ENCODE measurements around the gene MCF2L.

MCF2L gene

GRCh38 chr13:113075711-113076110, 106.7 kb downstream of the MCF2L start:
- no peak for TF ChIP-seq TAF1 (IDR thresholded peaks at IDR 0.05; ENCODE audit: borderline replicate concordance, insufficient read depth, low read length)
- TF ChIP-seq POLR2AphosphoS5 (IDR thresholded peaks at IDR 0.05; ENCODE audit: low read depth, low read length) = no peak
- TF ChIP-seq FOXP2 (optimal IDR thresholded peaks at IDR 0.05; ENCODE audit: borderline replicate concordance, extremely low read depth, extremely low read length, insufficient read depth) = no peak

GRCh38 chr13:113076681-113077401, 107.8 kb downstream of the MCF2L start:
- no peak for TF ChIP-seq POLR2AphosphoS5 (IDR thresholded peaks at IDR 0.05; ENCODE audit: low read depth, low read length)
- no peak for TF ChIP-seq FOXP2 (optimal IDR thresholded peaks at IDR 0.05; ENCODE audit: borderline replicate concordance, extremely low read depth, extremely low read length, insufficient read depth)
- TF ChIP-seq REST (IDR thresholded peaks at IDR 0.05; ENCODE audit: insufficient read depth in 1 of 2, low read depth in 2 of 2, low read length in 2 of 2) = no peak
- TF ChIP-seq TAF1 (IDR thresholded peaks at IDR 0.05; ENCODE audit: borderline replicate concordance, insufficient read depth, low read length) = no peak
- no peak for TF ChIP-seq SIN3A (IDR thresholded peaks at IDR 0.05; ENCODE audit: borderline replicate concordance, insufficient read depth, low read length)

DNA sequence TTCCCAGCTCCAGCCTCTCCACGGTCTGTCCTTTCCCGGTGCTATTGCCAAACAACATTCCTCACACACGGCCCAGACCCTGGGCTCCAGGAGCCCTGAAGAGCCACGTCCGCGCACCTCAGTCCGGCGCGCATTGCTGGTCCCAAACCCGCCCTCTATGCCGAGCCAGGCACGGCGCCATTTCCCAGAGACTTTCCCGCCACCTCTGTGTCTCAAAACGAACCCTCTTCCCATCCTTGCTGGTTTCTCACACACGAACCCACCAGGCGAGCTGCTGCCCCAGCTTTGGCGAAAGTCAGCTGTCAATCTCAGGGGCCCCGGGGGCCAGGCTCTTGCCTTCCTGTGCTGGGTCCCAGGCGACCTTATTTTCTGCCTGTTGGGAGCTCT, 108.5 kb downstream of the MCF2L start:
- TF ChIP-seq SIN3A (IDR thresholded peaks at IDR 0.05; ENCODE audit: borderline replicate concordance, insufficient read depth, low read length) (no peak), TAF1 (IDR thresholded peaks at IDR 0.05; ENCODE audit: borderline replicate concordance, insufficient read depth, low read length) (no peak), REST (IDR thresholded peaks at IDR 0.05; ENCODE audit: insufficient read depth in 1 of 2, low read depth in 2 of 2, low read length in 2 of 2) (no peak), FOXP2 (optimal IDR thresholded peaks at IDR 0.05; ENCODE audit: borderline replicate concordance, extremely low read depth, extremely low read length, insufficient read depth) (no peak), POLR2AphosphoS5 (IDR thresholded peaks at IDR 0.05; ENCODE audit: low read depth, low read length) (no peak)

DNA sequence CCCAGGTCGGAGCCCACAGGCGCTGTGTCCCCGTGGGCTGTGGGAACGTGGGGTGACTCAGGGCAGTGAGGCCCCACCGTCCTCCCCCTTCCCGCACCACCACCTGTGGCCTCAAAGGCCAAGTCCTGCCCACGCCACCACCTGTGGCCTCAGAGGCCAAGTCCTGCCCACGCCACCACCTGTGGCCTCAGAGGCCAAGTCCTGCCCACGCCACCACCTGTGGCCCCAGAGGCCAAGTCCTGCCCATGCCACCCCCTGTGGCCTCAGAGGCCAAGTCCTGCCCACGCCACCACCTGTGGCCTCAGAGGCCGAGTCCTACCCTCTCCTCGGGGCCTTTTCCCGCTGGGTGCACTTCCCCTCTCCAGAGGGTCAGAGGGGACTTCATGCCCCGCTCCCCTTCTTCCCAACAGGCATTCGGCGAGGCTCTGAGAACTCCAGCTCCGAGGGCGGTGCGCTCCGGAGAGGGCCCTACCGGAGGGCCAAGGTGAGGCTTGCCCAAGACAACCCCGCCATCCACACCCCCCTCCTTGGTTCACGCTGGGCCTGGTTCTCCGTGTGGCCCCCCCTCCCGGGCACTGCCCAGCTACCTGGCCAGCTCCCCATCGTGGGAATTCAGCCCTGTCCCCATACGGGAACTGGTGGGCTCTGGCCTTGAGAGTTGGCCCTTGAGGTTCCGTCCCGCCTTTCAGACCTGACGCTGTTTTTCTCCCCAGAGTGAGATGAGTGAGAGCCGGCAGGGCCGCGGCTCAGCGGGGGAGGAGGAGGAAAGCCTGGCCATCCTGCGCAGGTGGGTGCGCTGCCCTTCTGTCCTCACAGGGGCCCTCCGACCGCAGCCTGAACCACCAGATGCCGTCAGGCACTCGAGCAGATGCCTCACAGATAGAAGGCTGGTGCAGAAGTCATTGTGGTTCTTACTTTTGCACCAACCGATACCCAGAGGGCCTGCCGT, 109.2 kb downstream of the MCF2L start:
- TF ChIP-seq SIN3A (IDR thresholded peaks at IDR 0.05; ENCODE audit: borderline replicate concordance, insufficient read depth, low read length) (no peak), FOXP2 (optimal IDR thresholded peaks at IDR 0.05; ENCODE audit: borderline replicate concordance, extremely low read depth, extremely low read length, insufficient read depth) (no peak), POLR2AphosphoS5 (IDR thresholded peaks at IDR 0.05; ENCODE audit: low read depth, low read length) (no peak), REST (IDR thresholded peaks at IDR 0.05; ENCODE audit: insufficient read depth in 1 of 2, low read depth in 2 of 2, low read length in 2 of 2) (no peak), TAF1 (IDR thresholded peaks at IDR 0.05; ENCODE audit: borderline replicate concordance, insufficient read depth, low read length) (no peak)

DNA sequence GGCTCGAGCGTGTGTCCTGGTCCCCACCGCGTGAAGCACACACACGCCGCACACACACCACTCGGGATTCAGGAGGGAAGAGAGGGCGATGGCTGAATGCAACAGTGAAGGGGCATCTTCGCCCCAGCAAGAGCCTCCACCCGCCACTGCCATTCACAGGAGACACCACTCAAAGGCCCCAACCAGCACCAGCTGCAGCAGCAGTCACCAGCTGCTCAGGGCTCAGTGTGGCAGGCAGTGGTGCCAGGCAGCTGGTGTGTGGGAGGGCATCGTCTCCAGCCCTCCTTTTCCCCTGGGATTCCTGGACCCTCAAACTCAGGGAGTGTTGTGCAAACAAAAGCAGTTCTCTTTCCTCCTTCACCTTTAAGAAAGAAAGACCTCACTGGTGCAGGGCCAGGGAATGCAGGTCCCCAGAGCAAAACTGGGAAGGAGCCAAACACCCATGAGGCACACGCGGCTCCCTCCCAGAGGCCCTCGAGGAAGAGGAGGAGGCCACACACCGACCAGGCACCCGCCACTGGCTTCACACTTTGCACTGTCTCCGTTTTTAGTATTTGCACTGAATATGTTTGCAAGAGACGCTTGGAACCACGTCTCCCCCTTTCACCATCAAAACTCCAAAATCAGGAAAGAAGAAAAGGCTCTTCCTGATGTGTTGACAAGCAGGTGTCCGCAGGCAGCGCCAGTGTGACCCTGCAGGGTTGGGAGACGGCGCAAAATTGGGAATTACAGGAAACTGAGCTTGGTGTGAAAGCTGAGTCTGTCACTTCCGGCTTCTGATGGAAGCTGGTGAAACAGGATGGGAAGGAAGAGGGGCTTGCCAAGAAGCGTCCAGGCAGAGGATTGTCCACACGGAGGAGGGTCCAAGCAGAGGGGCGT, 110.1 kb downstream of the MCF2L start:
- no peak for TF ChIP-seq REST (IDR thresholded peaks at IDR 0.05; ENCODE audit: insufficient read depth in 1 of 2, low read depth in 2 of 2, low read length in 2 of 2)
- no peak for TF ChIP-seq POLR2AphosphoS5 (IDR thresholded peaks at IDR 0.05; ENCODE audit: low read depth, low read length)
- no peak for TF ChIP-seq TAF1 (IDR thresholded peaks at IDR 0.05; ENCODE audit: borderline replicate concordance, insufficient read depth, low read length)
